Adrenal gland (tissue), 12 donors: Measurements from ENCODE around the gene SYTL3. TPM values are rescaled to one million over a fixed set of nuclear protein-coding genes. Genes with fewer than 3 reads are reported as not detected.

Experiments used
- DNase-seq, 7 donors: peaks; one replicate each; pipeline ENCODE4 v3.0.0-alpha.2; 2019 to 2020
- H3K27ac ChIP-seq, 5 donors: fragments of 200-600 bp; sonication (generic) in 4 of 5; 1 replicate in 3 of 5; 2 replicates in 2 of 5; pipeline versions ENCODE4 v1.5.1 to v1.8.0; 2016 to 2020; ENCODE audit warnings: mild to moderate bottlenecking in 1 of 5
- H3K27me3 ChIP-seq: fragments of 200-600 bp; 2 replicates; pipeline ENCODE4 v1.8.0; 2021
- H3K36me3 ChIP-seq, 2 donors: fragments of 200-600 bp; replicated peaks in 1 of 2; 1 replicate in 1 of 2; 2 replicates in 1 of 2; pipeline versions ENCODE4 v1.5.1 to v1.8.0; 2018 to 2022
- H3K4me1 ChIP-seq, 2 donors: fragments of 200-600 bp; replicated peaks in 1 of 2; 1 replicate in 1 of 2; 2 replicates in 1 of 2; pipeline versions ENCODE4 v1.5.1 to v1.8.0; 2018 to 2021
- H3K4me3 ChIP-seq, 4 donors: fragments of 200-600 bp; sonication (generic) in 3 of 4; one replicate each; pipeline ENCODE4 v1.5.1; 2016 to 2018
- H3K9me3 ChIP-seq, 3 donors: fragments of 200-600 bp; sonication (generic) in 1 of 3; replicated peaks in 1 of 3; 1 replicate in 2 of 3; 2 replicates in 1 of 3; pipeline versions ENCODE4 v1.5.1 to v1.8.0; 2016 to 2021
- POLR2A ChIP-seq, 2 donors: fragments of 450-650 bp; IDR thresholded peaks; one replicate each; pipeline ENCODE4 v1.6.1; 2017; ENCODE audit warnings: antibody characterized with exemption in 2 of 2, mild to moderate bottlenecking in 2 of 2, moderate library complexity in 1 of 2
- WGBS, 4 donors: extraction: QIAGEN DNeasy Blood & Tissue Kit in 2 of 4; methylation state at CpG; one replicate each; pipeline versions ENCODE4 v1.1.5 to v1.1.7; 2013 to 2017; 5-methylcytosine and 5-hydroxymethylcytosine counted together
- intact Hi-C, 2 donors: fragments of 100-400 bp; cut with DNase I; formaldehyde crosslinking; loops; one replicate each; pipeline versions ENCODE4 v1.14.1 to v1.15.0; 2022 to 2023
- polyA plus RNA-seq, 3 donors: library from polyadenylated mRNA; stranded (reverse); fragments of 200-250 nt in 2 of 3; fragments of 350-450 nt in 1 of 3; fragmentation: Illumina TruSeq in 1 of 3; extraction: RNeasy Lipid Tissue Mini Kit (QIAGEN cat#74804) in 1 of 3; gene quantifications; one replicate each; pipeline ENCODE4 v1.2.3, GENCODE V29; 2013 to 2014
- total RNA-seq, 9 donors: library from RNA; depleted of rRNA in 4 of 9; stranded (reverse); fragments of >200 nt in 4 of 9; fragments of 120-200 nt in 1 of 9; fragmentation: NEBNext Ultra II Directional in 1 of 9; extraction: Animal tissue kit (Norgen Biotek cat#: 25700) in 1 of 9; gene quantifications; one replicate each; pipeline versions ENCODE4 v1.1.0 to v1.2.4, GENCODE V29; 2013 to 2023
- TF ChIP-seq, protein P1 (sequence below), 6 experiments: fragments of 450-650 bp in 4 of 6; fragments of 200-600 bp in 2 of 6; sonication (generic) in 1 of 6; IDR thresholded peaks; 1 replicate in 5 of 6; 2 replicates in 1 of 6; pipeline versions ENCODE4 v1.5.1 to v1.8.0; 2016 to 2021; ENCODE audit warnings: antibody characterized with exemption in 6 of 6, mild to moderate bottlenecking in 2 of 6, moderate library complexity in 1 of 6
- donor health status: healthy with polysubstance abuse.
- donor health status: Bipolar disorder and iron deficiency.
- donor health status: DM: yes; HTN: yes; CAD: no.
- donor health status: DM: no; HTN: no; CAD: no.
- donor health status: DM: no; HTN: no; CAD: no.
- donor health status: DM: yes; HTN: yes; CAD: no.

The SYTL3 gene
- total and polyA plus RNA-seq, 12 donors = 0.94 to 3.9 (median 2.1) TPM

GRCh38 chr6:158706369-158706982, 56.6 kb downstream of the SYTL3 start:
- H3K27ac ChIP-seq = peak overlapping the region; percentile 6 to 81 (median 77)
- TF ChIP-seq, protein P1, sequence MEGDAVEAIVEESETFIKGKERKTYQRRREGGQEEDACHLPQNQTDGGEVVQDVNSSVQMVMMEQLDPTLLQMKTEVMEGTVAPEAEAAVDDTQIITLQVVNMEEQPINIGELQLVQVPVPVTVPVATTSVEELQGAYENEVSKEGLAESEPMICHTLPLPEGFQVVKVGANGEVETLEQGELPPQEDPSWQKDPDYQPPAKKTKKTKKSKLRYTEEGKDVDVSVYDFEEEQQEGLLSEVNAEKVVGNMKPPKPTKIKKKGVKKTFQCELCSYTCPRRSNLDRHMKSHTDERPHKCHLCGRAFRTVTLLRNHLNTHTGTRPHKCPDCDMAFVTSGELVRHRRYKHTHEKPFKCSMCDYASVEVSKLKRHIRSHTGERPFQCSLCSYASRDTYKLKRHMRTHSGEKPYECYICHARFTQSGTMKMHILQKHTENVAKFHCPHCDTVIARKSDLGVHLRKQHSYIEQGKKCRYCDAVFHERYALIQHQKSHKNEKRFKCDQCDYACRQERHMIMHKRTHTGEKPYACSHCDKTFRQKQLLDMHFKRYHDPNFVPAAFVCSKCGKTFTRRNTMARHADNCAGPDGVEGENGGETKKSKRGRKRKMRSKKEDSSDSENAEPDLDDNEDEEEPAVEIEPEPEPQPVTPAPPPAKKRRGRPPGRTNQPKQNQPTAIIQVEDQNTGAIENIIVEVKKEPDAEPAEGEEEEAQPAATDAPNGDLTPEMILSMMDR (IDR thresholded peaks at IDR 0.05) = peak in 5 of 6 experiments; percentile 43 to 53 (median 45)
- no peak for TF ChIP-seq POLR2A (IDR thresholded peaks at IDR 0.05)
- H3K27me3 ChIP-seq = no peaks in the 10 kb centered on the region
- 46 to 52% (median 51%) methylated on average over 6 of the region's 6 CpGs for WGBS, 4 donors
- H3K4me3 ChIP-seq = no peak overlapping the region
- intact Hi-C loops = no loop called here
- H3K9me3 ChIP-seq = no peaks in the 10 kb centered on the region
- H3K36me3 ChIP-seq = no peaks in the 10 kb centered on the region
- DNase-seq = peak in 6 of 7 donors; percentile 36 to 70 (median 56)
- peaks cover 16 to 28% of the 10 kb centered on the region in 2 donors for H3K4me1 ChIP-seq

DNA sequence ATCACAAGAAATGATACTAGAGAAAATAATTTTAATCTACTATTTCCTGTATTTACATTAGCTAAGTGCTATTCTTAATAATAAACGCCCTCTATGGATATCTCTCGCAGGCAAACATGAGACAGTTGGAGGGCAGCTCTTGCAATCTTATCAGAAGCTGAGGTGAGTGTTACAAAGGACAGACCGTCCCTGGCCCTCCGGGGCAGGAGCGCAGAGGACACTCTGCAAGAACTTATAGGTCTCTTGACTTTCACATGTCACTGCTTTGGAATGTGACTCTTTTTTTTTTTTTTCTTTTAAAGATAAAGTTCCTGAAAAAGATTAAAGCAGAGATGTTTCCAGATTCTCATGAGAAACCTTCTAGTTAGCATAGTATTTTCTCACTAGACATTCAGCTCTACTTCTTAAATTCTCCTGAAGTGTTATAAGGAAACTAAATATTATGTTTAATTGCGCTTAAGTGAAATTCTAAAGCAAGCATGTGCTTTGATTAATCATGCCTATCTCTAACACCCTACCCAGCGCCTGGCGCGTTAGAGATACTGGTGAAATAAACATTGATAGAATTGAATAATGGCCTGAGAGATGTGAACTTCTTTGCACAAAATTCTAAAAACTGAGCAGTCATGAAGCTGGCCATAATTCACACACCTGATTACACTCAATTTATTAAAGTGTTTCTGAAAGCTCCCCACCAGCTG, 57.4 kb downstream of the SYTL3 start:
- Histone ChIP-seq H3K27ac (peak overlapping the region in 4 of 5 donors; percentile 69 to 81 (median 78)), H3K9me3 (no peaks in the 10 kb centered on the region), H3K36me3 (no peaks in the 10 kb centered on the region), H3K4me3 (no peak overlapping the region), H3K27me3 (no peaks in the 10 kb centered on the region), H3K4me1 (peaks cover 16 to 28% of the 10 kb centered on the region in 2 donors)
- peak in 1 of 2 donors; percentile 65 for TF ChIP-seq POLR2A (IDR thresholded peaks at IDR 0.05)
- TF ChIP-seq, protein P1 (IDR thresholded peaks at IDR 0.05) = no peak
- intact Hi-C loops = no loop called here
- 21 to 42% (median 30%) methylated on average over 9 of the region's 9 CpGs for WGBS, 4 donors
- peak in 6 of 7 donors; percentile 62 to 89 (median 76) for DNase-seq

GRCh38 chr6:158707821-158708195, 58.0 kb downstream of the SYTL3 start:
- TF ChIP-seq, protein P1 (IDR thresholded peaks at IDR 0.05) = no peak
- no peak for TF ChIP-seq POLR2A (IDR thresholded peaks at IDR 0.05)
- Histone ChIP-seq H3K27me3 (no peaks in the 10 kb centered on the region), H3K4me3 (no peak overlapping the region), H3K4me1 (peaks cover 16 to 28% of the 10 kb centered on the region in 2 donors), H3K36me3 (no peaks in the 10 kb centered on the region), H3K27ac (peak overlapping the region in 3 of 5 donors; percentile 77 to 81 (median 78)), H3K9me3 (no peaks in the 10 kb centered on the region)
- no peak for DNase-seq
- WGBS, 4 donors = 59 to 81% (median 77%) methylated on average over 10 of the region's 10 CpGs
- intact Hi-C loops = no loop called here

GRCh38 chr6:158708239-158708638, 58.4 kb downstream of the SYTL3 start:
- no peaks in the 10 kb centered on the region for H3K9me3 ChIP-seq
- WGBS, 4 donors = 66 to 79% (median 72%) methylated on average over 8 to 14 of the region's 14 CpGs
- H3K4me3 ChIP-seq = no peak overlapping the region
- no peak for TF ChIP-seq POLR2A (IDR thresholded peaks at IDR 0.05)
- TF ChIP-seq, protein P1 (IDR thresholded peaks at IDR 0.05) = no peak
- H3K36me3 ChIP-seq = no peaks in the 10 kb centered on the region
- DNase-seq = peak in 1 of 7 donors; percentile 29
- intact Hi-C loops = no loop called here
- H3K27ac ChIP-seq = peak overlapping the region in 1 of 5 donors; percentile 77
- H3K4me1 ChIP-seq = peaks cover 16 to 28% of the 10 kb centered on the region in 2 donors
- no peaks in the 10 kb centered on the region for H3K27me3 ChIP-seq
